Measurements from ENCODE around the gene STK40. TPM values are rescaled to one million over a fixed set of nuclear protein-coding genes. Genes with fewer than 3 reads are reported as not detected.

Gene STK40
- total and polyA plus RNA-seq, 9 of the 15 experiments (the other 6 are each of a cell fraction or from before 2014, with no cell fraction given), result 0.69 to 94.3 (median 39.1) TPM

DNA sequence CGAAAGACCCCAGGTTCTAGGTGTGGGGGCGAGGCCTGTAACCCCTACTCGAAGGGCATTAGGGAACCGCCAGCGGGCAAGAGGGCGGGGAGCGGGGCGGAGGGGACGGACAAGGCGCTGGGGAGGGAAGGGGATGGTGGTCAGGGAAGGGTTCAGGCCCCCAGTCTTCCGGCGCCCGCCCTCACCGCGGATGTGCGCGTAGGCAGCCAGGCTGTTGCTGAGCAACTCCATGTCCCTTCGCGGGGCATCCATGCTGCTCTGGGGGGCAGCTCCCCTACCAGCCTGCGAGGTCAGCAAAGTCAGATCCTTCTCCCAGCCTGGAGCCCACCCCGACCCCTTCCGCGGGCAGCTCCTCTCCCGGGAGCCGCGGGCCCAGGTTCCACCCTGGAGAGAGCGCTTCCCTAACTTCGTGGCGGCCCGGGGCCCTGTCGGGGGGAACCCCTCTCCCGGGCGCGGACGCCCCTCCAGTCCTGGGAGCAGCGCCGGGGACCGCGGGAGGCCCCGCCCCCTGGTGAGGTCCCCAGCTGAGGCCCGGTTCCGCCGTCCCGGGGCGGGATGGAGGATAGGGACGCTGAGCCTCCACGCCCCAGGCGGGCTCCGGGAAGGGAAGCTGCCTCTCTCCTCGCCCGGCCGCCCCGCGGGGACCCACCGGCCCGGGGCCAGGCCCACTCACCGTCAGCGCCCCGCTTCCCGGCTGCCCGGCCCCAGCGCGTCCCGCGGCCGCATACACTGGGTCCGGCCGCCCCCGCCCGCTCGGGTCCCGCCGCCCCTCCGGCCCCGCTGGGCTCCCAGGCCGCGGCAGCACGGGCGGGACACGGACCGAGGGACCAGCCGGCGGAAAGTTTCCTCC lies 62.7 kb downstream of the STK40 start (continued):
- no peak for TF ChIP-seq REST (IDR thresholded peaks at IDR 0.05; ENCODE audit: borderline replicate concordance)
- TF ChIP-seq REST (CRISPR knock-in tag; IDR thresholded peaks at IDR 0.05; ENCODE audit: low read depth), result peak; percentile 50; the same call in 1 of the 2 replicates
- no peak for TF ChIP-seq CREB1 (IDR thresholded peaks at IDR 0.05)
- no peak for TF ChIP-seq CREB1 (CRISPR knock-in tag; IDR thresholded peaks at IDR 0.05)
- TF ChIP-seq, protein P1, sequence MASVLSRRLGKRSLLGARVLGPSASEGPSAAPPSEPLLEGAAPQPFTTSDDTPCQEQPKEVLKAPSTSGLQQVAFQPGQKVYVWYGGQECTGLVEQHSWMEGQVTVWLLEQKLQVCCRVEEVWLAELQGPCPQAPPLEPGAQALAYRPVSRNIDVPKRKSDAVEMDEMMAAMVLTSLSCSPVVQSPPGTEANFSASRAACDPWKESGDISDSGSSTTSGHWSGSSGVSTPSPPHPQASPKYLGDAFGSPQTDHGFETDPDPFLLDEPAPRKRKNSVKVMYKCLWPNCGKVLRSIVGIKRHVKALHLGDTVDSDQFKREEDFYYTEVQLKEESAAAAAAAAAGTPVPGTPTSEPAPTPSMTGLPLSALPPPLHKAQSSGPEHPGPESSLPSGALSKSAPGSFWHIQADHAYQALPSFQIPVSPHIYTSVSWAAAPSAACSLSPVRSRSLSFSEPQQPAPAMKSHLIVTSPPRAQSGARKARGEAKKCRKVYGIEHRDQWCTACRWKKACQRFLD (CRISPR knock-in tag; IDR thresholded peaks at IDR 0.05), result 0 out of 2 replicates have a peak, but pooled peaks have one; percentile 11
- peak; percentile 48 for TF ChIP-seq ZFX (CRISPR knock-in tag; IDR thresholded peaks at IDR 0.05)
- TF ChIP-seq LARP7 (IDR thresholded peaks at IDR 0.05), result 0 out of 2 replicates have a peak, but pooled peaks have one; percentile 59
- TF ChIP-seq, protein P2, sequence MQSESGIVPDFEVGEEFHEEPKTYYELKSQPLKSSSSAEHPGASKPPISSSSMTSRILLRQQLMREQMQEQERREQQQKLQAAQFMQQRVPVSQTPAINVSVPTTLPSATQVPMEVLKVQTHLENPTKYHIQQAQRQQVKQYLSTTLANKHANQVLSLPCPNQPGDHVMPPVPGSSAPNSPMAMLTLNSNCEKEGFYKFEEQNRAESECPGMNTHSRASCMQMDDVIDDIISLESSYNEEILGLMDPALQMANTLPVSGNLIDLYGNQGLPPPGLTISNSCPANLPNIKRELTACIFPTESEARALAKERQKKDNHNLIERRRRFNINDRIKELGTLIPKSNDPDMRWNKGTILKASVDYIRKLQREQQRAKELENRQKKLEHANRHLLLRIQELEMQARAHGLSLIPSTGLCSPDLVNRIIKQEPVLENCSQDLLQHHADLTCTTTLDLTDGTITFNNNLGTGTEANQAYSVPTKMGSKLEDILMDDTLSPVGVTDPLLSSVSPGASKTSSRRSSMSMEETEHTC (IDR thresholded peaks at IDR 0.05), result no peak
- TF ChIP-seq ERF (CRISPR knock-in tag; IDR thresholded peaks at IDR 0.05), result peak; percentile 88; the same call in 1 of the 2 replicates
